Heart left ventricle (tissue), 13 donors: Measurements from ENCODE around the gene CD59.

Source experiments
- CTCF ChIP-seq, 12 donors: fragments of 200-600 bp; sonication (generic) in 4 of 12; IDR thresholded peaks; one replicate each; pipeline versions ENCODE4 v1.5.0 to v1.8.0; 2018 to 2022; ENCODE audit warnings: antibody characterized with exemption in 12 of 12, mild to moderate bottlenecking in 5 of 12
- POLR2A ChIP-seq, 2 donors: fragments of 450-650 bp; IDR thresholded peaks; one replicate each; pipeline ENCODE4 v1.6.1; 2017; ENCODE audit warnings: antibody characterized with exemption in 2 of 2, mild to moderate bottlenecking in 2 of 2, moderate library complexity in 2 of 2
- donor health status: ischemic (EF 13 %, LVEDD 7.1; RV severe dilation, severe dysfunction).
- donor health status: DM: no; HTN: yes; CAD: no.
- donor health status: DM: no; HTN: no; CAD: no.
- donor health status: ischemic (EF 25% LVEDD 6.9; RV normal size, moderate dysfunction).
- donor health status: ischemic (EF 25% LVEDD 5.7; RV mildly dilated, moderate dysfunction).
- donor health status: ischemic (EF 35%, LVEDD 5.7; RV mildly dilated, moderate dysfunction).
- donor health status: nonischemic (EF 11% LVEDD 7.7; RV severe dilation, severe dysfunction).
- donor health status: DM: yes; HTN: yes; CAD: no.
- donor health status: PGD.
- donor health status: ischemic (EF 29% LVEDD 5.4; RV normal size, mild dysfunction).
- donor health status: nonischemic (EF 23%, LVEDD 6.1; RV moderate dilation, normal function).

- no peak for TF ChIP-seq POLR2A (IDR thresholded peaks at IDR 0.05)
- no peak for TF ChIP-seq CTCF (IDR thresholded peaks at IDR 0.05)
Observed at GRCh38 chr11:33670250-33671011, 65.8 kb downstream of the CD59 start.
